WTC11 (cell line): Measurements from ENCODE around the gene SRCIN1. TPM values are rescaled to one million over a fixed set of nuclear protein-coding genes. Genes with fewer than 3 reads are reported as not detected.
A peak's percentile ranks its signal among the peaks of the same experiment; 100 is the strongest.

Source experiments
- ATAC-seq: fragments of 200-7000 bp; cut with Tn5 transposase; 2 replicates; pipeline ENCODE4 v1.10.0; 2021; ENCODE audit warnings: mild to moderate bottlenecking, moderate library complexity
- CTCF ChIA-PET: fragments of 300-600 bp; sonication (Branson Sonifier 250); formaldehyde crosslinking; loops from one replicate; lab custom pipeline; 2021; ENCODE audit warnings: antibody characterized with exemption; lab: Charles Lee
- POLR2A ChIA-PET: fragments of 350-600 bp; sonication (Branson Sonifier 250); formaldehyde crosslinking; loops from one replicate; lab custom pipeline; 2021; ENCODE audit warnings: antibody characterized with exemption; lab: Charles Lee
- DNase-seq: peaks from one replicate; pipeline ENCODE4 v3.0.0; 2021; ENCODE audit warnings: low spot score
- H3K27ac Mint-ChIP-seq: 2 replicates; pipeline ENCODE4 v1.8.0; 2021; ENCODE audit warnings: mixed read lengths
- H3K27me3 Mint-ChIP-seq: 2 replicates; pipeline ENCODE4 v1.8.0; 2021; ENCODE audit warnings: low read depth, mild to moderate bottlenecking, moderate library complexity, mixed read lengths
- H3K36me3 Mint-ChIP-seq: 2 replicates; pipeline ENCODE4 v1.8.0; 2021; ENCODE audit warnings: mixed read lengths
- H3K4me1 Mint-ChIP-seq: 2 replicates; pipeline ENCODE4 v1.8.0; 2022; ENCODE audit warnings: mixed read lengths
- H3K4me3 Mint-ChIP-seq: 2 replicates; pipeline ENCODE4 v1.8.0; 2021; ENCODE audit warnings: mild to moderate bottlenecking, moderate library complexity, mixed read lengths
- H3K9me3 Mint-ChIP-seq: 2 replicates; pipeline ENCODE4 v1.8.0; 2021; ENCODE audit warnings: mixed read lengths
- CREB1 ChIP-seq: sonication (generic); formaldehyde crosslinking; IDR thresholded peaks from 2 replicates; pipeline ENCODE4 v1.8.0; 2023; ENCODE audit warnings: mild to moderate bottlenecking, missing genetic modification reagents
- CREM ChIP-seq: sonication (generic); formaldehyde crosslinking; IDR thresholded peaks from 2 replicates; pipeline ENCODE4 v1.8.1; 2022; ENCODE audit warnings: mild to moderate bottlenecking, missing genetic modification reagents, moderate library complexity
- FOXP1 ChIP-seq: sonication (generic); formaldehyde crosslinking; IDR thresholded peaks from 2 replicates; pipeline ENCODE4 v1.8.0; 2022; ENCODE audit warnings: missing genetic modification reagents, mild to moderate bottlenecking, moderate library complexity, borderline replicate concordance
- GABPB1 ChIP-seq: sonication (generic); formaldehyde crosslinking; IDR thresholded peaks from 2 replicates; pipeline ENCODE4 v1.8.1; 2023; ENCODE audit warnings: mild to moderate bottlenecking, missing genetic modification reagents
- HMGXB4 ChIP-seq: sonication (generic); formaldehyde crosslinking; IDR thresholded peaks from 2 replicates; pipeline ENCODE4 v1.8.1; 2023; ENCODE audit warnings: mild to moderate bottlenecking, moderate library complexity, missing genetic modification reagents
- IRF1 ChIP-seq: sonication (generic); formaldehyde crosslinking; IDR thresholded peaks from 2 replicates; pipeline ENCODE4 v1.8.0; 2023; ENCODE audit warnings: missing genetic modification reagents
- IRF2 ChIP-seq: sonication (generic); formaldehyde crosslinking; IDR thresholded peaks from 2 replicates; pipeline ENCODE4 v1.8.0; 2022; ENCODE audit warnings: low read depth, missing genetic modification reagents, borderline replicate concordance
- KAT7 ChIP-seq: sonication (generic); formaldehyde crosslinking; IDR thresholded peaks from 2 replicates; pipeline ENCODE4 v1.8.1; 2023; ENCODE audit warnings: missing genetic modification reagents, mild to moderate bottlenecking, borderline replicate concordance
- NFE2L1 ChIP-seq: sonication (generic); formaldehyde crosslinking; IDR thresholded peaks from 2 replicates; pipeline ENCODE4 v1.8.1; 2023; ENCODE audit warnings: missing genetic modification reagents
- NR2C2 ChIP-seq: sonication (generic); formaldehyde crosslinking; IDR thresholded peaks from 2 replicates; pipeline ENCODE4 v1.8.0; 2022; ENCODE audit warnings: mild to moderate bottlenecking, missing genetic modification reagents
- PRRX2 ChIP-seq: fragments of 250-450 bp; sonication (Bioruptor Pico); IDR thresholded peaks from 2 replicates; pipeline ENCODE4 v1.8.0; 2021; ENCODE audit warnings: mild to moderate bottlenecking
- RORB ChIP-seq: fragments of 250-450 bp; sonication (Bioruptor Pico); IDR thresholded peaks from 2 replicates; pipeline ENCODE4 v1.9.0; 2021; ENCODE audit warnings: mild to moderate bottlenecking
- SOX15 ChIP-seq: fragments of 250-450 bp; sonication (Bioruptor Pico); IDR thresholded peaks from 2 replicates; pipeline ENCODE4 v1.9.0; 2021; ENCODE audit warnings: mild to moderate bottlenecking
- SP1 ChIP-seq: sonication (generic); formaldehyde crosslinking; conservative IDR thresholded peaks from 2 replicates; pipeline ENCODE4 v1.8.1; 2022; ENCODE audit warnings: missing genetic modification reagents
- TEAD4 ChIP-seq: sonication (generic); formaldehyde crosslinking; IDR thresholded peaks from 2 replicates; pipeline ENCODE4 v1.8.0; 2022; ENCODE audit warnings: mild to moderate bottlenecking, missing genetic modification reagents
- TP53 ChIP-seq: sonication (generic); formaldehyde crosslinking; IDR thresholded peaks from 2 replicates; pipeline ENCODE4 v1.8.1; 2023; ENCODE audit warnings: mild to moderate bottlenecking, missing genetic modification reagents
- ZBTB21 ChIP-seq: sonication (generic); formaldehyde crosslinking; IDR thresholded peaks from 2 replicates; pipeline ENCODE4 v1.8.1; 2023; ENCODE audit warnings: mild to moderate bottlenecking, missing genetic modification reagents, borderline replicate concordance
- ZNF121 ChIP-seq: sonication (generic); formaldehyde crosslinking; IDR thresholded peaks from 2 replicates; pipeline ENCODE4 v1.8.0; 2023; ENCODE audit warnings: missing genetic modification reagents
- ZNF138 ChIP-seq: sonication (generic); formaldehyde crosslinking; conservative IDR thresholded peaks from 2 replicates; pipeline ENCODE4 v1.8.1; 2022; ENCODE audit warnings: mild to moderate bottlenecking, moderate library complexity, missing genetic modification reagents
- ZNF232 ChIP-seq: sonication (generic); formaldehyde crosslinking; IDR thresholded peaks from 2 replicates; pipeline ENCODE4 v1.8.0; 2022; ENCODE audit warnings: mild to moderate bottlenecking, missing genetic modification reagents
- ZNF317 ChIP-seq: sonication (generic); formaldehyde crosslinking; IDR thresholded peaks from 2 replicates; pipeline ENCODE4 v1.8.1; 2023; ENCODE audit warnings: low read depth, mild to moderate bottlenecking, moderate library complexity, missing genetic modification reagents, borderline replicate concordance
- ZNF671 ChIP-seq: fragments of 250-450 bp; sonication (Bioruptor Pico); IDR thresholded peaks from 2 replicates; pipeline ENCODE4 v1.8.0; 2021; ENCODE audit warnings: mild to moderate bottlenecking
- total RNA-seq: library from RNA; stranded (reverse); gene quantifications from 3 replicates; pipeline ENCODE4 v1.2.3, GENCODE V29; 2021
- TF ChIP-seq, protein P1 (sequence below): fragments of 250-450 bp; sonication (Bioruptor Pico); IDR thresholded peaks from 2 replicates; pipeline ENCODE4 v1.9.0; 2021; ENCODE audit warnings: moderate library complexity, mild to moderate bottlenecking, inconsistent platforms, borderline replicate concordance
- TF ChIP-seq, protein P2 (sequence below): sonication (generic); formaldehyde crosslinking; IDR thresholded peaks from 2 replicates; pipeline ENCODE4 v1.8.1; 2022; ENCODE audit warnings: low read depth, missing genetic modification reagents, borderline replicate concordance
- TF ChIP-seq, protein P3 (sequence below): fragments of 250-450 bp; sonication (Bioruptor Pico); IDR thresholded peaks from 2 replicates; pipeline ENCODE4 v1.8.0; 2021; ENCODE audit warnings: mild to moderate bottlenecking
- TF ChIP-seq, protein P4 (sequence below): sonication (generic); formaldehyde crosslinking; IDR thresholded peaks from 2 replicates; pipeline ENCODE4 v1.8.1; 2023; ENCODE audit warnings: mild to moderate bottlenecking, missing genetic modification reagents, moderate library complexity
- TF ChIP-seq, protein P5 (sequence below): sonication (generic); formaldehyde crosslinking; IDR thresholded peaks from 2 replicates; pipeline ENCODE4 v1.8.0; 2022; ENCODE audit warnings: mild to moderate bottlenecking, missing genetic modification reagents

Gene SRCIN1
- total RNA-seq, 1 experiment from 2014 or later, result 17.3 TPM

GRCh38 chr17:38538906-38539305 lies 66.8 kb downstream of the SRCIN1 start:
- Mint-ChIP-seq H3K9me3 (no peaks in the 10 kb centered on the region), H3K36me3 (no peaks in the 10 kb centered on the region)
- TF ChIP-seq PRRX2, result no peak
- TF ChIP-seq ZNF232 (CRISPR knock-in tag), result no peak
- TF ChIP-seq IRF1 (CRISPR knock-in tag), result no peak
- no peak for TF ChIP-seq GABPB1 (CRISPR knock-in tag)
- TF ChIP-seq ZNF121 (CRISPR knock-in tag), result no peak
- TF ChIP-seq NFE2L1 (CRISPR knock-in tag), result no peak
- TF ChIP-seq, protein P1, sequence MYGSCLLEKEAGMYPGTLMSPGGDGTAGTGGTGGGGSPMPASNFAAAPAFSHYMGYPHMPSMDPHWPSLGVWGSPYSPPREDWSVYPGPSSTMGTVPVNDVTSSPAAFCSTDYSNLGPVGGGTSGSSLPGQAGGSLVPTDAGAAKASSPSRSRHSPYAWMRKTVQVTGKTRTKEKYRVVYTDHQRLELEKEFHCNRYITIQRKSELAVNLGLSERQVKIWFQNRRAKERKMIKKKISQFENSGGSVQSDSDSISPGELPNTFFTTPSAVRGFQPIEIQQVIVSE (CRISPR knock-in tag), result no peak
- no peak for TF ChIP-seq TEAD4 (CRISPR knock-in tag)
- no peak for TF ChIP-seq ZNF138 (CRISPR knock-in tag)
- no peak for TF ChIP-seq SP1
- no peak for TF ChIP-seq ZNF317 (CRISPR knock-in tag)
- TF ChIP-seq KAT7, result no peak
- TF ChIP-seq SOX15 (CRISPR knock-in tag), result no peak
- TF ChIP-seq, protein P2, sequence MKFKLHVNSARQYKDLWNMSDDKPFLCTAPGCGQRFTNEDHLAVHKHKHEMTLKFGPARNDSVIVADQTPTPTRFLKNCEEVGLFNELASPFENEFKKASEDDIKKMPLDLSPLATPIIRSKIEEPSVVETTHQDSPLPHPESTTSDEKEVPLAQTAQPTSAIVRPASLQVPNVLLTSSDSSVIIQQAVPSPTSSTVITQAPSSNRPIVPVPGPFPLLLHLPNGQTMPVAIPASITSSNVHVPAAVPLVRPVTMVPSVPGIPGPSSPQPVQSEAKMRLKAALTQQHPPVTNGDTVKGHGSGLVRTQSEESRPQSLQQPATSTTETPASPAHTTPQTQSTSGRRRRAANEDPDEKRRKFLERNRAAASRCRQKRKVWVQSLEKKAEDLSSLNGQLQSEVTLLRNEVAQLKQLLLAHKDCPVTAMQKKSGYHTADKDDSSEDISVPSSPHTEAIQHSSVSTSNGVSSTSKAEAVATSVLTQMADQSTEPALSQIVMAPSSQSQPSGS (CRISPR knock-in tag), result no peak
- no peak for TF ChIP-seq TP53 (CRISPR knock-in tag)
- TF ChIP-seq IRF2 (CRISPR knock-in tag), result no peak
- TF ChIP-seq CREB1 (CRISPR knock-in tag), result no peak
- no peak for TF ChIP-seq HMGXB4
- TF ChIP-seq, protein P3, sequence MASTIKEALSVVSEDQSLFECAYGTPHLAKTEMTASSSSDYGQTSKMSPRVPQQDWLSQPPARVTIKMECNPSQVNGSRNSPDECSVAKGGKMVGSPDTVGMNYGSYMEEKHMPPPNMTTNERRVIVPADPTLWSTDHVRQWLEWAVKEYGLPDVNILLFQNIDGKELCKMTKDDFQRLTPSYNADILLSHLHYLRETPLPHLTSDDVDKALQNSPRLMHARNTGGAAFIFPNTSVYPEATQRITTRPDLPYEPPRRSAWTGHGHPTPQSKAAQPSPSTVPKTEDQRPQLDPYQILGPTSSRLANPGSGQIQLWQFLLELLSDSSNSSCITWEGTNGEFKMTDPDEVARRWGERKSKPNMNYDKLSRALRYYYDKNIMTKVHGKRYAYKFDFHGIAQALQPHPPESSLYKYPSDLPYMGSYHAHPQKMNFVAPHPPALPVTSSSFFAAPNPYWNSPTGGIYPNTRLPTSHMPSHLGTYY (CRISPR knock-in tag), result no peak
- TF ChIP-seq, all 79 proteins: peak for 0
- ATAC-seq (no peak), DNase-seq (no peak)
- Mint-ChIP-seq H3K4me3 (no peak overlapping the region), H3K27me3 (peaks cover 31% of the 10 kb centered on the region), H3K27ac (0 out of 2 replicates have a peak overlapping the region, but pooled peaks have one; percentile 30), H3K4me1 (peaks cover 24% of the 10 kb centered on the region)
- ChIA-PET POLR2A (no interaction called here), CTCF (interaction anchor here (1.6 to 19.6 kb wide), 4 partner anchors 18 to 124 kb away, joined by 3 to 341 read pairs (median 40); no protein-coding TSS in a partner anchor)

- ChIA-PET POLR2A (interaction anchor here (1.2 kb wide), 1 partner anchor 22 kb away, joined by 3 read pairs; no protein-coding TSS in a partner anchor), CTCF (interaction anchor here (0.5 to 19.6 kb wide), 19 partner anchors 9 to 638 kb away, joined by 3 to 341 read pairs (median 7); no protein-coding TSS in a partner anchor)
- H3K27me3 Mint-ChIP-seq, result peaks cover 36% of the 10 kb centered on the region
- no peak for ATAC-seq
- H3K4me1 Mint-ChIP-seq, result peaks cover 29% of the 10 kb centered on the region
- no peaks in the 10 kb centered on the region for H3K36me3 Mint-ChIP-seq
- H3K27ac Mint-ChIP-seq, result no peak overlapping the region
- no peak for DNase-seq
- H3K4me3 Mint-ChIP-seq, result no peak overlapping the region
- H3K9me3 Mint-ChIP-seq, result no peaks in the 10 kb centered on the region
- TF ChIP-seq ZBTB21 (CRISPR knock-in tag) (no peak), NR2C2 (CRISPR knock-in tag) (no peak), CREM (CRISPR knock-in tag) (no peak), FOXP1 (CRISPR knock-in tag) (no peak), ZNF317 (CRISPR knock-in tag) (no peak), ZNF671 (CRISPR knock-in tag) (no peak), TP53 (CRISPR knock-in tag) (no peak), RORB (CRISPR knock-in tag) (no peak)
- TF ChIP-seq, protein P4, sequence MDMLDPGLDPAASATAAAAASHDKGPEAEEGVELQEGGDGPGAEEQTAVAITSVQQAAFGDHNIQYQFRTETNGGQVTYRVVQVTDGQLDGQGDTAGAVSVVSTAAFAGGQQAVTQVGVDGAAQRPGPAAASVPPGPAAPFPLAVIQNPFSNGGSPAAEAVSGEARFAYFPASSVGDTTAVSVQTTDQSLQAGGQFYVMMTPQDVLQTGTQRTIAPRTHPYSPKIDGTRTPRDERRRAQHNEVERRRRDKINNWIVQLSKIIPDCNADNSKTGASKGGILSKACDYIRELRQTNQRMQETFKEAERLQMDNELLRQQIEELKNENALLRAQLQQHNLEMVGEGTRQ (CRISPR knock-in tag), result no peak
- TF ChIP-seq, protein P3 (CRISPR knock-in tag), result no peak
- TF ChIP-seq, protein P5, sequence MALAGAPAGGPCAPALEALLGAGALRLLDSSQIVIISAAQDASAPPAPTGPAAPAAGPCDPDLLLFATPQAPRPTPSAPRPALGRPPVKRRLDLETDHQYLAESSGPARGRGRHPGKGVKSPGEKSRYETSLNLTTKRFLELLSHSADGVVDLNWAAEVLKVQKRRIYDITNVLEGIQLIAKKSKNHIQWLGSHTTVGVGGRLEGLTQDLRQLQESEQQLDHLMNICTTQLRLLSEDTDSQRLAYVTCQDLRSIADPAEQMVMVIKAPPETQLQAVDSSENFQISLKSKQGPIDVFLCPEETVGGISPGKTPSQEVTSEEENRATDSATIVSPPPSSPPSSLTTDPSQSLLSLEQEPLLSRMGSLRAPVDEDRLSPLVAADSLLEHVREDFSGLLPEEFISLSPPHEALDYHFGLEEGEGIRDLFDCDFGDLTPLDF (CRISPR knock-in tag), result no peak
Observed at GRCh38 chr17:38536661-38537060, 69.1 kb downstream of the SRCIN1 start.
